ENCODE results near the gene DEFB127. TPM values are rescaled to one million over a fixed set of nuclear protein-coding genes. Genes with fewer than 3 reads are reported as not detected.

Gene DEFB127
- total and polyA plus RNA-seq, 2 donors (not counting 1 experiment from before 2014, with no cell fraction given) = not detected

GRCh38 chr20:184288-184687 lies 27.0 kb downstream of the DEFB127 start:
- DNase-seq = no peak
- H3K4me1 ChIP-seq (ENCODE audit: control insufficient read depth in 2 of 2, insufficient read depth in 2 of 2, low read length in 2 of 2) = no peaks in the 10 kb centered on the region
- intact Hi-C loops (cut with micrococcal nuclease) = no loop called here
- H3K4me1 Mint-ChIP-seq = no peaks in the 10 kb centered on the region
- H3K4me3 Mint-ChIP-seq = no peak overlapping the region
- H2AFZ ChIP-seq (ENCODE audit: insufficient read depth, low read depth, low read length, poor library complexity, severe bottlenecking) = no peak overlapping the region
- no CpG with 5 or more reads among the region's 2 CpGs for WGBS (ENCODE audit: insufficient coverage)
- no peak overlapping the region for H3K4me3 ChIP-seq (ENCODE audit: control extremely low read depth in 1 of 5, extremely low read depth in 1 of 5, insufficient read depth in 1 of 5, low read depth in 2 of 5, low read length in 4 of 5)
- no peaks in the 10 kb centered on the region for H3K36me3 ChIP-seq (replicated peaks in 1 of 2; ENCODE audit: control extremely low read depth in 1 of 2, control insufficient read depth in 1 of 2, extremely low read depth in 1 of 2, insufficient read depth in 2 of 2, low read length in 1 of 2)
- ChIA-PET POLR2A (no interaction called here), CTCF (no interaction called here)
- H3K9me3 ChIP-seq (ENCODE audit: control extremely low read depth in 1 of 3, control insufficient read depth in 2 of 3, insufficient read depth in 1 of 3, low read length in 2 of 3) = peaks cover 0 to 1% (median 0%) of the 10 kb centered on the region in 3 donors
- TF ChIP-seq EZH2 (IDR thresholded peaks at IDR 0.05; ENCODE audit: borderline replicate concordance, insufficient read depth, low read depth, low read length, poor library complexity, severe bottlenecking) (no peak), CTCF (IDR thresholded peaks at IDR 0.05) (no peak)
- H3K27ac Mint-ChIP-seq = no peak overlapping the region
- H4K20me1 ChIP-seq (ENCODE audit: control insufficient read depth, insufficient read depth, low read length, poor library complexity, severe bottlenecking) = no peaks in the 10 kb centered on the region
- peaks cover 0 to 20% (median 5%) of the 10 kb centered on the region in 4 experiments for H3K27me3 ChIP-seq (replicated peaks in 1 of 4; ENCODE audit: control extremely low read depth in 1 of 4, control insufficient read depth in 3 of 4, insufficient read depth in 4 of 4, low read length in 3 of 4)
- peaks cover 8% of the 10 kb centered on the region for H3K9me3 Mint-ChIP-seq (ENCODE audit: insufficient read depth)
- no peak overlapping the region for H3K4me2 ChIP-seq (replicated peaks; ENCODE audit: low read depth, low read length, poor library complexity, severe bottlenecking)
- H3K79me2 ChIP-seq (ENCODE audit: control insufficient read depth, insufficient read depth, low read length) = no peaks in the 10 kb centered on the region
- no peak for ATAC-seq (ENCODE audit: low read depth)
- H3K27me3 Mint-ChIP-seq = peaks cover 55% of the 10 kb centered on the region
- no peak overlapping the region for H3K9ac ChIP-seq (ENCODE audit: low read length)
- H3K27ac ChIP-seq (ENCODE audit: low read length in 2 of 2) = no peak overlapping the region

GRCh38 chr20:187733-188132 lies 30.5 kb downstream of the DEFB127 start:
- no peaks in the 10 kb centered on the region for H3K36me3 ChIP-seq (replicated peaks in 1 of 2; ENCODE audit: control extremely low read depth in 1 of 2, control insufficient read depth in 1 of 2, extremely low read depth in 1 of 2, insufficient read depth in 2 of 2, low read length in 1 of 2)
- H3K27ac Mint-ChIP-seq = no peak overlapping the region
- H3K79me2 ChIP-seq (ENCODE audit: control insufficient read depth, insufficient read depth, low read length) = no peaks in the 10 kb centered on the region
- H2AFZ ChIP-seq (ENCODE audit: insufficient read depth, low read depth, low read length, poor library complexity, severe bottlenecking) = no peak overlapping the region
- peaks cover 8% of the 10 kb centered on the region for H3K9me3 Mint-ChIP-seq (ENCODE audit: insufficient read depth)
- no peaks in the 10 kb centered on the region for H3K4me1 Mint-ChIP-seq
- intact Hi-C loops (cut with micrococcal nuclease) = no loop called here
- no peaks in the 10 kb centered on the region for H4K20me1 ChIP-seq (ENCODE audit: control insufficient read depth, insufficient read depth, low read length, poor library complexity, severe bottlenecking)
- no peaks in the 10 kb centered on the region for H3K4me1 ChIP-seq (ENCODE audit: control insufficient read depth in 2 of 2, insufficient read depth in 2 of 2, low read length in 2 of 2)
- ChIA-PET POLR2A (no interaction called here), CTCF (no interaction called here)
- H3K9ac ChIP-seq (ENCODE audit: low read length) = no peak overlapping the region
- peaks cover 0 to 5% (median 1%) of the 10 kb centered on the region in 3 donors for H3K9me3 ChIP-seq (ENCODE audit: control extremely low read depth in 1 of 3, control insufficient read depth in 2 of 3, insufficient read depth in 1 of 3, low read length in 2 of 3)
- H3K4me3 ChIP-seq (ENCODE audit: control extremely low read depth in 1 of 5, extremely low read depth in 1 of 5, insufficient read depth in 1 of 5, low read depth in 2 of 5, low read length in 4 of 5) = no peak overlapping the region
- H3K27me3 Mint-ChIP-seq = peaks cover 43% of the 10 kb centered on the region
- 80% methylated on average over 1 of the region's 2 CpGs for WGBS (ENCODE audit: insufficient coverage)
- TF ChIP-seq EZH2 (IDR thresholded peaks at IDR 0.05; ENCODE audit: borderline replicate concordance, insufficient read depth, low read depth, low read length, poor library complexity, severe bottlenecking) = no peak
- no peak for TF ChIP-seq CTCF (IDR thresholded peaks at IDR 0.05)
- no peak overlapping the region for H3K4me2 ChIP-seq (replicated peaks; ENCODE audit: low read depth, low read length, poor library complexity, severe bottlenecking)
- no peak for ATAC-seq (ENCODE audit: low read depth)
- DNase-seq = no peak
- no peak overlapping the region for H3K4me3 Mint-ChIP-seq
- H3K27ac ChIP-seq (ENCODE audit: low read length in 2 of 2) = no peak overlapping the region
- peaks cover 0 to 6% (median 2%) of the 10 kb centered on the region in 4 experiments for H3K27me3 ChIP-seq (replicated peaks in 1 of 4; ENCODE audit: control extremely low read depth in 1 of 4, control insufficient read depth in 3 of 4, insufficient read depth in 4 of 4, low read length in 3 of 4)
